Thymus (tissue), 11 donors: Measurements from ENCODE around the gene PLPPR1. TPM values are rescaled to one million over a fixed set of nuclear protein-coding genes. Genes with fewer than 3 reads are reported as not detected.

Experiments
- DNase-seq, 9 donors: peaks; one replicate each; pipeline ENCODE4 v3.0.0-alpha.2; 2013; ENCODE audit warnings: low spot score in 9 of 9, low read depth in 6 of 9, missing footprints in 1 of 9
- H3K27ac ChIP-seq, 2 donors: one replicate each; pipeline ENCODE4 v1.5.1; 2013; ENCODE audit warnings: control low read depth in 1 of 2, low read depth in 1 of 2, low read length in 1 of 2, mild to moderate bottlenecking in 1 of 2, moderate library complexity in 1 of 2
- H3K27me3 ChIP-seq, 2 donors: one replicate each; pipeline ENCODE4 v1.5.1; 2013; ENCODE audit warnings: low read length in 1 of 2; ENCODE audit not compliant: control insufficient read depth in 2 of 2, insufficient read depth in 1 of 2
- H3K36me3 ChIP-seq, 2 donors: one replicate each; pipeline ENCODE4 v1.5.1; 2013; ENCODE audit warnings: low read length in 1 of 2, mild to moderate bottlenecking in 1 of 2, moderate library complexity in 1 of 2; ENCODE audit not compliant: control insufficient read depth in 2 of 2, insufficient read depth in 2 of 2
- H3K4me1 ChIP-seq, 2 donors: one replicate each; pipeline ENCODE4 v1.5.1; 2013; ENCODE audit warnings: low read length in 2 of 2; ENCODE audit not compliant: control insufficient read depth in 2 of 2, insufficient read depth in 2 of 2
- H3K4me3 ChIP-seq, 2 donors: one replicate each; pipeline ENCODE4 v1.5.1; 2013; ENCODE audit warnings: low read length in 2 of 2, control low read depth in 1 of 2, mild to moderate bottlenecking in 1 of 2
- H3K9me3 ChIP-seq, 2 donors: one replicate each; pipeline ENCODE4 v1.5.1; 2013; ENCODE audit warnings: low read length in 1 of 2, mild to moderate bottlenecking in 1 of 2; ENCODE audit not compliant: control insufficient read depth in 2 of 2, insufficient read depth in 1 of 2
- WGBS: extraction: QIAGEN DNeasy Blood & Tissue Kit; methylation state at CpG from one replicate; pipeline ENCODE4 v1.1.7; 2013; 5-methylcytosine and 5-hydroxymethylcytosine counted together
- polyA plus RNA-seq: library from polyadenylated mRNA; stranded (reverse); fragments of 200-250 nt; gene quantifications from one replicate; pipeline ENCODE4 v1.2.3, GENCODE V29; 2013
- total RNA-seq: library from RNA; stranded (reverse); fragments of 120-200 nt; gene quantifications from one replicate; pipeline ENCODE4 v1.2.4, GENCODE V29; 2013
- donor health status: healthy.

The PLPPR1 gene
- total and polyA plus RNA-seq, 2 donors = 0.25 to 0.38 TPM

- no peak overlapping the region for H3K27ac ChIP-seq
- no peaks in the 10 kb centered on the region for H3K4me1 ChIP-seq
- no peak for DNase-seq
- H3K36me3 ChIP-seq = no peaks in the 10 kb centered on the region
- H3K9me3 ChIP-seq = no peaks in the 10 kb centered on the region
- no peak overlapping the region for H3K4me3 ChIP-seq
- peaks cover 4 to 8% of the 10 kb centered on the region in 2 donors for H3K27me3 ChIP-seq
These were observed 5.8 kb upstream of the PLPPR1 start for GRCh38 chr9:101022704-101023103.

GRCh38 chr9:101025940-101026339, 2.6 kb upstream of the PLPPR1 start:
- no peak for DNase-seq
- H3K36me3 ChIP-seq = no peaks in the 10 kb centered on the region
- H3K27me3 ChIP-seq = peaks cover 28 to 38% of the 10 kb centered on the region in 2 donors
- no peak overlapping the region for H3K27ac ChIP-seq
- H3K9me3 ChIP-seq = no peaks in the 10 kb centered on the region
- WGBS = 89% methylated on average over 2 of the region's 2 CpGs
- no peak overlapping the region for H3K4me3 ChIP-seq
- H3K4me1 ChIP-seq = no peaks in the 10 kb centered on the region

- WGBS = 51% methylated on average over 4 of the region's 4 CpGs
These were observed 1.7 kb upstream of the PLPPR1 start for GRCh38 chr9:101026824-101027223.

GRCh38 chr9:101027236-101027635, 1.3 kb upstream of the PLPPR1 start:
- H3K9me3 ChIP-seq = no peaks in the 10 kb centered on the region
- DNase-seq = no peak
- 41% methylated on average over 2 of the region's 2 CpGs for WGBS
- no peak overlapping the region for H3K4me3 ChIP-seq
- H3K27ac ChIP-seq = no peak overlapping the region
- no peaks in the 10 kb centered on the region for H3K36me3 ChIP-seq
- H3K4me1 ChIP-seq = no peaks in the 10 kb centered on the region
- peaks cover 28 to 38% of the 10 kb centered on the region in 2 donors for H3K27me3 ChIP-seq

More at GRCh38 chr9:101026824-101027223, 1.7 kb upstream of the PLPPR1 start:
- no peak for DNase-seq
- peaks cover 28 to 38% of the 10 kb centered on the region in 2 donors for H3K27me3 ChIP-seq
- no peak overlapping the region for H3K4me3 ChIP-seq
- H3K4me1 ChIP-seq = no peaks in the 10 kb centered on the region
- no peaks in the 10 kb centered on the region for H3K36me3 ChIP-seq
- no peak overlapping the region for H3K27ac ChIP-seq
- no peaks in the 10 kb centered on the region for H3K9me3 ChIP-seq

GRCh38 chr9:101027733-101028345, 688 bp upstream of the PLPPR1 start:
- DNase-seq = no peak
- 19% methylated on average over 12 of the region's 12 CpGs for whole genome bisulfite sequencing
- H3K36me3 ChIP-seq = no peaks in the 10 kb centered on the region
- peaks cover 28 to 38% of the 10 kb centered on the region in 2 donors for H3K27me3 ChIP-seq
- no peaks in the 10 kb centered on the region for H3K9me3 ChIP-seq
- no peaks in the 10 kb centered on the region for H3K4me1 ChIP-seq
- no peak overlapping the region for H3K4me3 ChIP-seq
- no peak overlapping the region for H3K27ac ChIP-seq

- no peak overlapping the region for H3K4me3 ChIP-seq
- H3K36me3 ChIP-seq = no peaks in the 10 kb centered on the region
- no peaks in the 10 kb centered on the region for H3K4me1 ChIP-seq
- peaks cover 28 to 38% of the 10 kb centered on the region in 2 donors for H3K27me3 ChIP-seq
- WGBS = 7% methylated on average over 38 of the region's 38 CpGs
- H3K9me3 ChIP-seq = no peaks in the 10 kb centered on the region
- no peak for DNase-seq
- H3K27ac ChIP-seq = no peak overlapping the region
These were observed 973 bp downstream of the PLPPR1 start for GRCh38 chr9:101029315-101030085.

- Histone ChIP-seq H3K36me3 (no peaks in the 10 kb centered on the region), H3K27me3 (peaks cover 28 to 38% of the 10 kb centered on the region in 2 donors), H3K27ac (no peak overlapping the region), H3K9me3 (no peaks in the 10 kb centered on the region), H3K4me3 (no peak overlapping the region), H3K4me1 (no peaks in the 10 kb centered on the region)
- WGBS = 19% methylated on average over 8 of the region's 8 CpGs
- no peak for DNase-seq
These were observed 1.5 kb downstream of the PLPPR1 start for GRCh38 chr9:101030086-101030391.

- H3K27ac ChIP-seq = no peak overlapping the region
- no peaks in the 10 kb centered on the region for H3K4me1 ChIP-seq
- no peaks in the 10 kb centered on the region for H3K36me3 ChIP-seq
- no peak for DNase-seq
- H3K4me3 ChIP-seq = no peak overlapping the region
- peaks cover 24 to 32% of the 10 kb centered on the region in 2 donors for H3K27me3 ChIP-seq
- no peaks in the 10 kb centered on the region for H3K9me3 ChIP-seq
- 85% methylated on average over 1 of the region's 1 CpG for WGBS
These were observed 3.9 kb downstream of the PLPPR1 start for GRCh38 chr9:101032426-101032825.

- H3K9me3 ChIP-seq = no peaks in the 10 kb centered on the region
- 87% methylated on average over 2 of the region's 2 CpGs for WGBS
These were observed 5.7 kb downstream of the PLPPR1 start for GRCh38 chr9:101034222-101034621.

More at GRCh38 chr9:101034222-101034621, 5.7 kb downstream of the PLPPR1 start:
- no peak for DNase-seq
- Histone ChIP-seq H3K4me1 (no peaks in the 10 kb centered on the region), H3K4me3 (no peak overlapping the region), H3K27ac (no peak overlapping the region), H3K27me3 (peaks cover 8 to 15% of the 10 kb centered on the region in 2 donors), H3K36me3 (no peaks in the 10 kb centered on the region)
